Mucosa of descending colon (tissue), 3 donors: ENCODE data around the gene RAB20. TPM values are rescaled to one million over a fixed set of nuclear protein-coding genes. Genes with fewer than 3 reads are reported as not detected.
A peak's percentile ranks its signal among the peaks of the same experiment; 100 is the strongest.
"Not testable (repeated sequence)": the region's sequence is repeated elsewhere in the genome, so short reads cannot be mapped to it uniquely, and the experiment has no call there.

Source experiments
- ATAC-seq: fragments of 200-7000 bp; cut with Tn5 transposase; one replicate; pipeline ENCODE4 v1.9.1; 2020; ENCODE audit warnings: mild to moderate bottlenecking, moderate library complexity
- DNase-seq, 3 donors: peaks; one replicate each; pipeline ENCODE4 v3.0.0-alpha.2; 2020
- H3K36me3 ChIP-seq: fragments of 200-600 bp; one replicate; pipeline ENCODE4 v1.8.0; 2021; ENCODE audit warnings: low read depth, mild to moderate bottlenecking
- H3K4me1 ChIP-seq: fragments of 200-600 bp; one replicate; pipeline ENCODE4 v1.8.0; 2021; ENCODE audit warnings: low read depth, mild to moderate bottlenecking
- H3K4me3 ChIP-seq: fragments of 200-600 bp; one replicate; pipeline ENCODE4 v1.8.0; 2021; ENCODE audit warnings: mild to moderate bottlenecking
- H3K9me3 ChIP-seq: fragments of 200-600 bp; one replicate; pipeline ENCODE4 v1.8.0; 2021; ENCODE audit warnings: mild to moderate bottlenecking
- CTCF ChIP-seq: fragments of 200-600 bp; IDR thresholded peaks from one replicate; pipeline ENCODE4 v1.8.0; 2022; ENCODE audit warnings: antibody characterized with exemption, mild to moderate bottlenecking
- intact Hi-C, 2 donors: fragments of 100-400 bp; cut with DNase I in 1 of 2; cut with micrococcal nuclease in 1 of 2; formaldehyde crosslinking; loops; one replicate each; pipeline versions ENCODE4 v1.11.0 to v1.11.1; 2022; cut with DNase I, micrococcal nuclease
- total RNA-seq, 3 donors: library from RNA; stranded (reverse); fragmentation: NEBNext Ultra II Directional in 2 of 3; extraction: Animal tissue kit (Norgen Biotek cat#: 25700) in 2 of 3; gene quantifications; one replicate each; pipeline versions ENCODE4 v1.2.1 to v1.2.4, GENCODE V29; 2021 to 2023
- donor health status: DM: no; HTN: no; CAD: no; lungs with moderate emphysema.
- donor health status: DM: no; HTN: no; CAD: no.
- donor health status: DM: no; HTN: yes; CAD: no.

Gene RAB20
- total RNA-seq, 3 donors from 2014 or later, result 24.4 to 45.2 (median 33.7) TPM

GRCh38 chr13:110491869-110492678, 69.4 kb downstream of the RAB20 start:
- TF ChIP-seq CTCF, result no peak
- no peaks in the 10 kb centered on the region for H3K4me1 ChIP-seq
- no peaks in the 10 kb centered on the region for H3K9me3 ChIP-seq
- no peak overlapping the region for H3K4me3 ChIP-seq
- ATAC-seq, result peak; percentile 9
- intact Hi-C loops, result no loop called here
- no peaks in the 10 kb centered on the region for H3K36me3 ChIP-seq
- DNase-seq, result no peak

- Histone ChIP-seq H3K4me1 (no peaks in the 10 kb centered on the region), H3K36me3 (no peaks in the 10 kb centered on the region), H3K4me3 (no peak overlapping the region), H3K9me3 (no peaks in the 10 kb centered on the region)
- ATAC-seq, result no peak
- TF ChIP-seq CTCF, result no peak
- no peak for DNase-seq
- intact Hi-C loops, result no loop called here
Observed at GRCh38 chr13:110490009-110490770, 71.3 kb downstream of the RAB20 start.

- H3K9me3 ChIP-seq, ATAC-seq, H3K4me1 ChIP-seq, DNase-seq, H3K36me3 ChIP-seq, H3K4me3 ChIP-seq, intact Hi-C loops: not testable (repeated sequence)
Observed at GRCh38 chr13:110486880-110487279, 74.6 kb downstream of the RAB20 start.

GRCh38 chr13:110486061-110486715, 75.3 kb downstream of the RAB20 start:
- ATAC-seq, result no peak
- Histone ChIP-seq H3K36me3 (no peaks in the 10 kb centered on the region), H3K4me1 (no peaks in the 10 kb centered on the region), H3K4me3 (no peak overlapping the region), H3K9me3 (no peaks in the 10 kb centered on the region)
- no peak for DNase-seq
- no peak for TF ChIP-seq CTCF
- intact Hi-C loops, result no loop called here

- ATAC-seq, result no peak
- Histone ChIP-seq H3K9me3 (no peaks in the 10 kb centered on the region), H3K4me1 (no peaks in the 10 kb centered on the region), H3K36me3 (no peaks in the 10 kb centered on the region), H3K4me3 (no peak overlapping the region)
- intact Hi-C loops, result no loop called here
- no peak for TF ChIP-seq CTCF
- no peak for DNase-seq
Observed at GRCh38 chr13:110485604-110486003, 75.9 kb downstream of the RAB20 start.
